ENCODE data around the gene PFN4. TPM values are rescaled to one million over a fixed set of nuclear protein-coding genes. Genes with fewer than 3 reads are reported as not detected.

Gene PFN4
- total and polyA plus RNA-seq, 4 experiments from 2014 or later: not detected

- Histone ChIP-seq H3K9me3 (ENCODE audit: control insufficient read depth in 1 of 2, low read length in 2 of 2) (no peaks in the 10 kb centered on the region), H3K4me1 (ENCODE audit: insufficient read depth, low read length) (peaks cover 10% of the 10 kb centered on the region), H3K27ac (ENCODE audit: low read depth, low read length) (no peak overlapping the region), H3K4me3 (ENCODE audit: low read length in 2 of 2) (no peak overlapping the region), H3K27me3 (ENCODE audit: insufficient read depth, low read length) (no peaks in the 10 kb centered on the region), H3K36me3 (ENCODE audit: insufficient read depth, low read length) (no peaks in the 10 kb centered on the region)
- intact Hi-C loops (cut with micrococcal nuclease): no loop called here
- Mint-ChIP-seq H3K9me3 (no peaks in the 10 kb centered on the region), H3K4me3 (no peak overlapping the region), H3K27ac (no peak overlapping the region), H3K4me1 (peaks cover 6 to 9% (median 7%) of the 10 kb centered on the region in 4 donors), H3K27me3 (no peaks in the 10 kb centered on the region), H3K36me3 (peaks cover 4 to 17% of the 10 kb centered on the region in 2 donors)
- POLR2A ChIA-PET (ENCODE audit: partially characterized antibody): no interaction called here
- DNase-seq: no peak
- CTCF ChIA-PET (ENCODE audit: partially characterized antibody): interaction anchor here (1.4 kb wide), 1 partner anchor 265 kb away, joined by 10 read pairs; no protein-coding TSS in a partner anchor
These were observed 34.2 kb downstream of the PFN4 start for GRCh38 chr2:24088821-24089359.

DNA sequence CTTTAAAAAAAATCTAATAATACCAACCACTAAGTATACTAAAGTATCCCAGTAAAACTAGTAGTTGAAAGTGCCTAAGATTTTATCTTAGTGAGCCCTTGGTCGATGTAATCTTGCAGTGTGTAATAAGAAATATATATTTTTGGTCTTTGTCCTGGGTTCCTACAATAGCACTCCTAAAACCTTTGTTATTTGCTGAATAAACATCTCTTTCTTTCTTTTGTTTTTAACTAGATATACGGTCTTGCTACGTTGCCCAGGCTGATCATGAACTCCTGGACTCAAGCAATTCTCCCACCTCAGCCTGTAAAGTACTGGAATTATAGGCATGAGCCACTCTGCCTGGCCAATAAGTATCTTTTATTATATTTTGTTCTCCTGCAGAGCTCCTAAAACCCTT, 36.1 kb downstream of the PFN4 start:
- DNase-seq: no peak
- Mint-ChIP-seq H3K27ac (no peak overlapping the region), H3K36me3 (peaks cover 7 to 9% of the 10 kb centered on the region in 2 donors), H3K4me1 (peaks cover 11 to 14% (median 13%) of the 10 kb centered on the region in 4 donors), H3K27me3 (no peaks in the 10 kb centered on the region), H3K9me3 (no peaks in the 10 kb centered on the region), H3K4me3 (no peak overlapping the region)
- Histone ChIP-seq H3K27me3 (ENCODE audit: insufficient read depth, low read length) (no peaks in the 10 kb centered on the region), H3K4me1 (ENCODE audit: insufficient read depth, low read length) (peaks cover 14% of the 10 kb centered on the region), H3K27ac (ENCODE audit: low read depth, low read length) (no peak overlapping the region), H3K4me3 (ENCODE audit: low read length in 2 of 2) (no peak overlapping the region), H3K36me3 (ENCODE audit: insufficient read depth, low read length) (no peaks in the 10 kb centered on the region), H3K9me3 (ENCODE audit: control insufficient read depth in 1 of 2, low read length in 2 of 2) (no peaks in the 10 kb centered on the region)
- POLR2A ChIA-PET (ENCODE audit: partially characterized antibody): interaction anchor here (1.8 kb wide), 1 partner anchor 10 kb away, joined by 4 read pairs; no protein-coding TSS in a partner anchor
- intact Hi-C loops (cut with micrococcal nuclease): no loop called here
- CTCF ChIA-PET (ENCODE audit: partially characterized antibody): no interaction called here

DNA sequence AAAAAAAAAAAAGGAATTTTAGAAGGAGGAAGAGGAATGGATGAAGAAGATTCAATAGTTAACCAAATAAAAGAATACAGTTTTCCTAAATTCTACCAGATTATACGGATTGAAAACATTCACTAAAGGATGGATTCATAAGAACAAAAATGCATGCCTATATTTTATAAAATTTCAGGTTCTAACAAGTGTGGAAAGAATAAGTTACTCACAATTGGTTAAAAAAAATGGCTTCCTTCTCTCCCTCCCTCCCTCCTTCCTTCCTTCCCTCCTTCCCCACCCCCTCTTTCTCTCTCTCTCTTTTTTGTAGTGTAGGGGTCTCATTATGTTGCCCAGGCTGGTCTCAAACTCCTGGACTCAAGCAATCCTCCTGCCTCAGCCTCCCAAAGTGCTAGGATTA, 36.9 kb downstream of the PFN4 start:
- Histone ChIP-seq H3K27me3 (ENCODE audit: insufficient read depth, low read length) (no peaks in the 10 kb centered on the region), H3K9me3 (ENCODE audit: control insufficient read depth in 1 of 2, low read length in 2 of 2) (no peaks in the 10 kb centered on the region), H3K4me3 (ENCODE audit: low read length in 2 of 2) (no peak overlapping the region), H3K4me1 (ENCODE audit: insufficient read depth, low read length) (peaks cover 14% of the 10 kb centered on the region), H3K36me3 (ENCODE audit: insufficient read depth, low read length) (no peaks in the 10 kb centered on the region), H3K27ac (ENCODE audit: low read depth, low read length) (no peak overlapping the region)
- DNase-seq: no peak
- peaks cover 9% of the 10 kb centered on the region in 2 donors for H3K36me3 Mint-ChIP-seq
- H3K27me3 Mint-ChIP-seq: no peaks in the 10 kb centered on the region
- intact Hi-C loops (cut with micrococcal nuclease): no loop called here
- peak overlapping the region in 2 of 8 donors; percentile 32 to 35 for H3K4me3 Mint-ChIP-seq
- H3K27ac Mint-ChIP-seq: no peak overlapping the region
- H3K9me3 Mint-ChIP-seq: no peaks in the 10 kb centered on the region
- ChIA-PET POLR2A (ENCODE audit: partially characterized antibody) (no interaction called here), CTCF (ENCODE audit: partially characterized antibody) (no interaction called here)
- peaks cover 11 to 14% (median 13%) of the 10 kb centered on the region in 4 donors for H3K4me1 Mint-ChIP-seq

- Mint-ChIP-seq H3K4me1 (peaks cover 11 to 14% (median 13%) of the 10 kb centered on the region in 4 donors), H3K4me3 (peak overlapping the region; percentile 54 to 89 (median 84)), H3K27me3 (no peaks in the 10 kb centered on the region), H3K27ac (peak overlapping the region in 1 of 7 donors; percentile 17), H3K36me3 (peaks cover 11 to 12% of the 10 kb centered on the region in 2 donors), H3K9me3 (no peaks in the 10 kb centered on the region)
- Histone ChIP-seq H3K9me3 (ENCODE audit: control insufficient read depth in 1 of 2, low read length in 2 of 2) (no peaks in the 10 kb centered on the region), H3K27ac (ENCODE audit: low read depth, low read length) (no peak overlapping the region), H3K27me3 (ENCODE audit: insufficient read depth, low read length) (no peaks in the 10 kb centered on the region), H3K4me1 (ENCODE audit: insufficient read depth, low read length) (peaks cover 14% of the 10 kb centered on the region), H3K4me3 (ENCODE audit: low read length in 2 of 2) (peak overlapping the region in 1 of 2 donors; percentile 57), H3K36me3 (ENCODE audit: insufficient read depth, low read length) (no peaks in the 10 kb centered on the region)
- intact Hi-C loops (cut with micrococcal nuclease): loop anchor here (2.0 kb wide), 2 partner anchors 38 to 158 kb away; partner anchors contain the start of genes ATAD2B and WDCP
- CTCF ChIA-PET (ENCODE audit: partially characterized antibody): interaction anchor here (1.0 to 5.1 kb wide), 18 partner anchors 8 to 838 kb away, joined by 3 to 108 read pairs (median 4); partner anchors contain the start of gene ATAD2B
- no peak for DNase-seq
- POLR2A ChIA-PET (ENCODE audit: partially characterized antibody): interaction anchor here (1.8 to 3.4 kb wide), 3 partner anchors 9 to 160 kb away, joined by 6 to 24 read pairs (median 8); partner anchors contain the start of genes ATAD2B and SF3B6
These were observed 38.0 kb downstream of the PFN4 start for GRCh38 chr2:24085200-24085489.

- Histone ChIP-seq H3K27me3 (ENCODE audit: insufficient read depth, low read length) (no peaks in the 10 kb centered on the region), H3K27ac (ENCODE audit: low read depth, low read length) (peak within 1 kb of the TSS; percentile 27), H3K4me3 (ENCODE audit: low read length in 2 of 2) (peak within 1 kb of the TSS; percentile 52 to 57), H3K4me1 (ENCODE audit: insufficient read depth, low read length) (peaks cover 14% of the 10 kb centered on the region), H3K36me3 (ENCODE audit: insufficient read depth, low read length) (no peaks in the 10 kb centered on the region), H3K9me3 (ENCODE audit: control insufficient read depth in 1 of 2, low read length in 2 of 2) (no peaks in the 10 kb centered on the region)
- POLR2A ChIA-PET (ENCODE audit: partially characterized antibody): interaction anchor here (1.3 to 3.4 kb wide), 8 partner anchors 8 to 276 kb away, joined by 5 to 24 read pairs (median 7); partner anchors contain the start of genes ATAD2B, ITSN2, SF3B6 and UBXN2A
- CTCF ChIA-PET (ENCODE audit: partially characterized antibody): interaction anchor here (0.6 to 5.1 kb wide), 33 partner anchors 8 to 839 kb away, joined by 3 to 108 read pairs (median 4); partner anchors contain the start of genes ATAD2B and WDCP
- no peaks in the 10 kb centered on the region for H3K9me3 Mint-ChIP-seq
- H3K4me3 Mint-ChIP-seq: peak within 1 kb of the TSS; percentile 85 to 92 (median 88)
- DNase-seq: peak; percentile 75 to 85 (median 78)
- no peaks in the 10 kb centered on the region for H3K27me3 Mint-ChIP-seq
- H3K36me3 Mint-ChIP-seq: peaks cover 11 to 12% of the 10 kb centered on the region in 2 donors
- H3K27ac Mint-ChIP-seq: peak within 1 kb of the TSS in 6 of 7 donors; percentile 74 to 89 (median 82)
- peaks cover 11 to 14% (median 13%) of the 10 kb centered on the region in 4 donors for H3K4me1 Mint-ChIP-seq
- intact Hi-C loops (cut with micrococcal nuclease): loop anchor here (1.0 to 2.0 kb wide), 6 partner anchors 8 to 298 kb away; partner anchors contain the start of genes ATAD2B, SF3B6 and WDCP
These were observed 38.5 kb downstream of the PFN4 start, which contains the start of gene TP53I3 for GRCh38 chr2:24084386-24085199. TP53I3 (minus strand) TSS chr2:24084834; CDS start chr2:24084326, 508 bp downstream.

GRCh38 chr2:24083567-24084385, 39.4 kb downstream of the PFN4 start:
- no peaks in the 10 kb centered on the region for H3K9me3 ChIP-seq (ENCODE audit: control insufficient read depth in 1 of 2, low read length in 2 of 2)
- H3K36me3 ChIP-seq (ENCODE audit: insufficient read depth, low read length): no peaks in the 10 kb centered on the region
- Mint-ChIP-seq H3K4me1 (peaks cover 11 to 14% (median 13%) of the 10 kb centered on the region in 4 donors), H3K4me3 (peak overlapping the region; percentile 85 to 92 (median 88)), H3K36me3 (peaks cover 9% of the 10 kb centered on the region in 2 donors), H3K27ac (peak overlapping the region in 6 of 7 donors; percentile 64 to 89 (median 78)), H3K27me3 (no peaks in the 10 kb centered on the region), H3K9me3 (no peaks in the 10 kb centered on the region)
- ChIA-PET POLR2A (ENCODE audit: partially characterized antibody) (interaction anchor here (0.7 to 3.4 kb wide), 9 partner anchors 8 to 368 kb away, joined by 4 to 24 read pairs (median 7); partner anchors contain the start of genes ATAD2B, ITSN2, SF3B6 and UBXN2A), CTCF (ENCODE audit: partially characterized antibody) (interaction anchor here (0.6 to 5.1 kb wide), 34 partner anchors 10 to 840 kb away, joined by 3 to 108 read pairs (median 4); partner anchors contain the start of genes ATAD2B and WDCP)
- peaks cover 14% of the 10 kb centered on the region for H3K4me1 ChIP-seq (ENCODE audit: insufficient read depth, low read length)
- intact Hi-C loops (cut with micrococcal nuclease): loop anchor here (1.0 to 2.0 kb wide), 6 partner anchors 7 to 299 kb away; partner anchors contain the start of genes ATAD2B, SF3B6 and WDCP
- H3K27me3 ChIP-seq (ENCODE audit: insufficient read depth, low read length): no peaks in the 10 kb centered on the region
- DNase-seq: peak in 1 of 5 donors; percentile 70
- H3K27ac ChIP-seq (ENCODE audit: low read depth, low read length): peak overlapping the region; percentile 27
- H3K4me3 ChIP-seq (ENCODE audit: low read length in 2 of 2): peak overlapping the region; percentile 29 to 57

All from CD4-positive, alpha-beta memory T cell (primary cell).